ENCODE measurements around the gene TRAPPC10. TPM values are rescaled to one million over a fixed set of nuclear protein-coding genes. Genes with fewer than 3 reads are reported as not detected.

The TRAPPC10 gene
- total RNA-seq, 1 experiment from 2014 or later: 31.5 TPM

DNA sequence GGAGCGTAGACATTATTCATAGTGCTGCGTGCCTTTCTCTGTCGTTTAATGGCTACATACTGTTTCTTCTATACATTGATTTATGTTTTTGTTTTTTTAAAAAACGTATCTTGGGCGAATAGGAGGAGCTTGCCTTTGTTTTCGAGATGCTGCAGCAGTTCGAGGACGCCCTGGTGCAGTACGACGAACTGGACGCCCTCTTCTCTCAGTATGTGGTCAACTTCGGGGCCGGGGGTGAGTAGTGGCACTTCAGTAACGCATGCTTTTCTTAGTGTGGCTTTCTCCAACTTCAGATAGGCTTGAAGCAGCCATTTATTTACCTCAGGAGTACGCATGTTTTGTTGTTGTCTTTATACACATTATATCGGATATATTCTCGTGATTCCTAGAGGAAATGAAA, 46.9 kb downstream of the TRAPPC10 start:
- intact Hi-C loops (cut with micrococcal nuclease): no loop called here
- BruUV-seq (replicated peaks): no TSS peak
- ChIA-PET RAD21 (ENCODE audit: low non-redundant PET in 1 of 2, low total read pairs in 2 of 2, uncharacterized antibody in 2 of 2, unreplicated experiment in 2 of 2) (no interaction called here), POLR2A (no interaction called here), CTCF (no interaction called here)
- no peak for DNase-seq (ENCODE audit: low read depth, low spot score)
- Histone ChIP-seq H3K9me2 (ENCODE audit: insufficient read depth) (no peaks in the 10 kb centered on the region), H4K20me1 (ENCODE audit: insufficient read depth) (no peaks in the 10 kb centered on the region), H3K4me2 (ENCODE audit: low read length) (no peak overlapping the region), H3K27ac (ENCODE audit: low read depth, low read length) (no peak overlapping the region), H3K27me3 (ENCODE audit: insufficient read depth, low read length) (no peaks in the 10 kb centered on the region), H3K9me3 (ENCODE audit: control insufficient read depth in 1 of 2, insufficient read depth in 1 of 2, low read depth in 1 of 2, low read length in 2 of 2) (no peaks in the 10 kb centered on the region), H2AFZ (ENCODE audit: low read depth, low read length, poor library complexity, severe bottlenecking) (no peak overlapping the region), H3K36me3 (ENCODE audit: control insufficient read depth in 1 of 2, insufficient read depth in 2 of 2, low read length in 2 of 2) (peaks cover 3 to 14% of the 10 kb centered on the region in 2 experiments; a peak in 2 of 4 replicates), H3K79me2 (ENCODE audit: insufficient read depth, low read length) (peaks cover 17% of the 10 kb centered on the region; the same call in 1 of the 2 replicates), H3K4me3 (replicated peaks in 1 of 2; ENCODE audit: low read depth in 1 of 2, low read length in 2 of 2) (no peak overlapping the region), H3K9ac (ENCODE audit: low read length) (no peak overlapping the region), H3K4me1 (ENCODE audit: control insufficient read depth in 1 of 2, insufficient read depth in 2 of 2, low read length in 2 of 2) (peaks cover 4% of the 10 kb centered on the region in 2 experiments; a peak in 2 of 4 replicates)
- no peak for ATAC-seq
- TF ChIP-seq, protein P1, sequence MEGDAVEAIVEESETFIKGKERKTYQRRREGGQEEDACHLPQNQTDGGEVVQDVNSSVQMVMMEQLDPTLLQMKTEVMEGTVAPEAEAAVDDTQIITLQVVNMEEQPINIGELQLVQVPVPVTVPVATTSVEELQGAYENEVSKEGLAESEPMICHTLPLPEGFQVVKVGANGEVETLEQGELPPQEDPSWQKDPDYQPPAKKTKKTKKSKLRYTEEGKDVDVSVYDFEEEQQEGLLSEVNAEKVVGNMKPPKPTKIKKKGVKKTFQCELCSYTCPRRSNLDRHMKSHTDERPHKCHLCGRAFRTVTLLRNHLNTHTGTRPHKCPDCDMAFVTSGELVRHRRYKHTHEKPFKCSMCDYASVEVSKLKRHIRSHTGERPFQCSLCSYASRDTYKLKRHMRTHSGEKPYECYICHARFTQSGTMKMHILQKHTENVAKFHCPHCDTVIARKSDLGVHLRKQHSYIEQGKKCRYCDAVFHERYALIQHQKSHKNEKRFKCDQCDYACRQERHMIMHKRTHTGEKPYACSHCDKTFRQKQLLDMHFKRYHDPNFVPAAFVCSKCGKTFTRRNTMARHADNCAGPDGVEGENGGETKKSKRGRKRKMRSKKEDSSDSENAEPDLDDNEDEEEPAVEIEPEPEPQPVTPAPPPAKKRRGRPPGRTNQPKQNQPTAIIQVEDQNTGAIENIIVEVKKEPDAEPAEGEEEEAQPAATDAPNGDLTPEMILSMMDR (IDR thresholded peaks at IDR 0.05 in 2 of 3, conservative IDR thresholded peaks at IDR 0.05 in 1 of 3; ENCODE audit: borderline replicate concordance in 1 of 3, insufficient read depth in 1 of 3, low read depth in 2 of 3, low read length in 2 of 3): no peak

DNA sequence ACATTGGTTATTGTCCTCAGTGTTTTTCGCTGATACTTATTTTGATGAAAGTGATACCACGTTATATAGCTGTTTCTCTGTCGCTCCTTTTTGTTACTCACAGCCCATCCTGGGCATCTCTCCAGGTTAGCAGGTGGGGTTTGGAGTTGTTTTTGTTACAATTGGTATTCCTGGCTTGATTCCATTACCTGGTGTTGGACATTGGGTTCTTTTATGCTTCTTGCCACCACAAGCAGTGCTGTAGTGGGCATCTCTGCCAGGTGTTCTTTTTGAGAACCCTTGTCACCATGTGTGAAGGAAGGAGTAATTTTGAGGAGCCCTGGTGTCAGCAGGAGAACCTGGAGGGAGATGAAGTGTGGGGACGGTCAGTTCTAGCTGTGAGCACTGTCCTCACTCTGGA, 47.6 kb downstream of the TRAPPC10 start:
- RAD21 ChIA-PET (ENCODE audit: low non-redundant PET in 1 of 2, low total read pairs in 2 of 2, uncharacterized antibody in 2 of 2, unreplicated experiment in 2 of 2): no interaction called here
- Histone ChIP-seq H3K9me3 (ENCODE audit: control insufficient read depth in 1 of 2, insufficient read depth in 1 of 2, low read depth in 1 of 2, low read length in 2 of 2) (no peaks in the 10 kb centered on the region), H4K20me1 (ENCODE audit: insufficient read depth) (no peaks in the 10 kb centered on the region), H3K4me3 (replicated peaks in 1 of 2; ENCODE audit: low read depth in 1 of 2, low read length in 2 of 2) (no peak overlapping the region), H3K79me2 (ENCODE audit: insufficient read depth, low read length) (peaks cover 12% of the 10 kb centered on the region; the same call in 1 of the 2 replicates), H3K4me1 (ENCODE audit: control insufficient read depth in 1 of 2, insufficient read depth in 2 of 2, low read length in 2 of 2) (peaks cover under 1% of the 10 kb centered on the region in 2 experiments; a peak in 2 of 4 replicates), H3K27me3 (ENCODE audit: insufficient read depth, low read length) (no peaks in the 10 kb centered on the region), H3K4me2 (ENCODE audit: low read length) (no peak overlapping the region), H3K9me2 (ENCODE audit: insufficient read depth) (no peaks in the 10 kb centered on the region), H3K9ac (ENCODE audit: low read length) (no peak overlapping the region), H3K36me3 (ENCODE audit: control insufficient read depth in 1 of 2, insufficient read depth in 2 of 2, low read length in 2 of 2) (peaks cover 3 to 14% of the 10 kb centered on the region in 2 experiments; a peak in 2 of 4 replicates), H2AFZ (ENCODE audit: low read depth, low read length, poor library complexity, severe bottlenecking) (no peak overlapping the region), H3K27ac (ENCODE audit: low read depth, low read length) (no peak overlapping the region)
- ATAC-seq (no peak), DNase-seq (ENCODE audit: low read depth, low spot score) (no peak)
- CTCF ChIA-PET: no interaction called here
- intact Hi-C loops (cut with micrococcal nuclease): no loop called here
- BruUV-seq (replicated peaks): no TSS peak
- POLR2A ChIA-PET: no interaction called here
- TF ChIP-seq EGR1 (IDR thresholded peaks at IDR 0.05; ENCODE audit: low read depth) (no peak), ZNF274 (IDR thresholded peaks at IDR 0.05; ENCODE audit: low read depth, low read length) (no peak), SRF (IDR thresholded peaks at IDR 0.05; ENCODE audit: low read depth) (no peak), TCF7L2 (IDR thresholded peaks at IDR 0.05; ENCODE audit: borderline replicate concordance, extremely low read depth, insufficient read depth, insufficient read length) (no peak), CBX3 (IDR thresholded peaks at IDR 0.05; ENCODE audit: low read depth) (no peak), YY1 (IDR thresholded peaks at IDR 0.05; ENCODE audit: extremely low read depth, insufficient replicate concordance, low read depth, low read length) (no peak), FOSL1 (IDR thresholded peaks at IDR 0.05; ENCODE audit: low read depth) (no peak), EZH2 (IDR thresholded peaks at IDR 0.05) (no peak)
- TF ChIP-seq, protein P1 (IDR thresholded peaks at IDR 0.05 in 2 of 3, conservative IDR thresholded peaks at IDR 0.05 in 1 of 3; ENCODE audit: borderline replicate concordance in 1 of 3, insufficient read depth in 1 of 3, low read depth in 2 of 3, low read length in 2 of 3): no peak
- TF ChIP-seq, protein P2, sequence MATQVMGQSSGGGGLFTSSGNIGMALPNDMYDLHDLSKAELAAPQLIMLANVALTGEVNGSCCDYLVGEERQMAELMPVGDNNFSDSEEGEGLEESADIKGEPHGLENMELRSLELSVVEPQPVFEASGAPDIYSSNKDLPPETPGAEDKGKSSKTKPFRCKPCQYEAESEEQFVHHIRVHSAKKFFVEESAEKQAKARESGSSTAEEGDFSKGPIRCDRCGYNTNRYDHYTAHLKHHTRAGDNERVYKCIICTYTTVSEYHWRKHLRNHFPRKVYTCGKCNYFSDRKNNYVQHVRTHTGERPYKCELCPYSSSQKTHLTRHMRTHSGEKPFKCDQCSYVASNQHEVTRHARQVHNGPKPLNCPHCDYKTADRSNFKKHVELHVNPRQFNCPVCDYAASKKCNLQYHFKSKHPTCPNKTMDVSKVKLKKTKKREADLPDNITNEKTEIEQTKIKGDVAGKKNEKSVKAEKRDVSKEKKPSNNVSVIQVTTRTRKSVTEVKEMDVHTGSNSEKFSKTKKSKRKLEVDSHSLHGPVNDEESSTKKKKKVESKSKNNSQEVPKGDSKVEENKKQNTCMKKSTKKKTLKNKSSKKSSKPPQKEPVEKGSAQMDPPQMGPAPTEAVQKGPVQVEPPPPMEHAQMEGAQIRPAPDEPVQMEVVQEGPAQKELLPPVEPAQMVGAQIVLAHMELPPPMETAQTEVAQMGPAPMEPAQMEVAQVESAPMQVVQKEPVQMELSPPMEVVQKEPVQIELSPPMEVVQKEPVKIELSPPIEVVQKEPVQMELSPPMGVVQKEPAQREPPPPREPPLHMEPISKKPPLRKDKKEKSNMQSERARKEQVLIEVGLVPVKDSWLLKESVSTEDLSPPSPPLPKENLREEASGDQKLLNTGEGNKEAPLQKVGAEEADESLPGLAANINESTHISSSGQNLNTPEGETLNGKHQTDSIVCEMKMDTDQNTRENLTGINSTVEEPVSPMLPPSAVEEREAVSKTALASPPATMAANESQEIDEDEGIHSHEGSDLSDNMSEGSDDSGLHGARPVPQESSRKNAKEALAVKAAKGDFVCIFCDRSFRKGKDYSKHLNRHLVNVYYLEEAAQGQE (IDR thresholded peaks at IDR 0.05; ENCODE audit: low read depth): no peak
- TF ChIP-seq, protein P3, sequence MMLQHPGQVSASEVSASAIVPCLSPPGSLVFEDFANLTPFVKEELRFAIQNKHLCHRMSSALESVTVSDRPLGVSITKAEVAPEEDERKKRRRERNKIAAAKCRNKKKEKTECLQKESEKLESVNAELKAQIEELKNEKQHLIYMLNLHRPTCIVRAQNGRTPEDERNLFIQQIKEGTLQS (IDR thresholded peaks at IDR 0.05): no peak
